ENCODE measurements around the gene DSCAML1. TPM values are rescaled to one million over a fixed set of nuclear protein-coding genes. Genes with fewer than 3 reads are reported as not detected.

DSCAML1 gene
- total RNA-seq, 1 experiment from 2014 or later = not detected

- ChIA-PET CTCF (no interaction called here), POLR2A (ENCODE audit: unreplicated experiment) (no interaction called here)
- no peak overlapping the region for H3K4me3 ChIP-seq (ENCODE audit: low read length)
- DNase-seq = no peak
- ATAC-seq = no peak
- no TSS peak for BruUV-seq (replicated peaks)
- H3K9me2 ChIP-seq (replicated peaks; ENCODE audit: low read length) = no peaks in the 10 kb centered on the region
- H3K9ac ChIP-seq (ENCODE audit: low read length) = no peak overlapping the region
- no peaks in the 10 kb centered on the region for H3K9me3 ChIP-seq (ENCODE audit: low read length)
- no peaks in the 10 kb centered on the region for H3K79me2 ChIP-seq (ENCODE audit: low read length)
- no peak for TF ChIP-seq CTCF (conservative IDR thresholded peaks at IDR 0.05; ENCODE audit: low read depth, low read length)
- no peak for TF ChIP-seq EZH2phosphoT487 (IDR thresholded peaks at IDR 0.05; ENCODE audit: borderline replicate concordance, low read length)
- no peak for TF ChIP-seq EZH2 (IDR thresholded peaks at IDR 0.05; ENCODE audit: low read length, unreplicated experiment)
- H3F3A ChIP-seq (ENCODE audit: low read length, unreplicated experiment) = no peaks in the 10 kb centered on the region
- no peaks in the 10 kb centered on the region for H3K36me3 ChIP-seq (ENCODE audit: low read depth, low read length)
- intact Hi-C loops (cut with micrococcal nuclease) = no loop called here
- no peak overlapping the region for H2AFZ ChIP-seq (ENCODE audit: low read length)
- H4K20me1 ChIP-seq (ENCODE audit: low read length) = no peaks in the 10 kb centered on the region
- peaks cover 61% of the 10 kb centered on the region for H3K27me3 ChIP-seq (ENCODE audit: low read length)
- no peaks in the 10 kb centered on the region for H3K4me1 ChIP-seq (ENCODE audit: insufficient read depth, low read length)
- no peak overlapping the region for H3K27ac ChIP-seq (ENCODE audit: low read length)
- H3K4me2 ChIP-seq (ENCODE audit: low read length) = no peak overlapping the region
Observed at GRCh38 chr11:117478926-117479325, 318.1 kb downstream of the DSCAML1 start.

- no peak overlapping the region for H3K9ac ChIP-seq (ENCODE audit: low read length)
- peaks cover 63% of the 10 kb centered on the region for H3K27me3 ChIP-seq (ENCODE audit: low read length)
- no peak overlapping the region for H3K27ac ChIP-seq (ENCODE audit: low read length)
- no peaks in the 10 kb centered on the region for H3K36me3 ChIP-seq (ENCODE audit: low read depth, low read length)
- no peaks in the 10 kb centered on the region for H3K9me3 ChIP-seq (ENCODE audit: low read length)
- no peaks in the 10 kb centered on the region for H3F3A ChIP-seq (ENCODE audit: low read length, unreplicated experiment)
- no TSS peak for BruUV-seq (replicated peaks)
- H3K4me1 ChIP-seq (ENCODE audit: insufficient read depth, low read length) = no peaks in the 10 kb centered on the region
- ChIA-PET CTCF (no interaction called here), POLR2A (ENCODE audit: unreplicated experiment) (no interaction called here)
- no peak overlapping the region for H3K4me2 ChIP-seq (ENCODE audit: low read length)
- no peaks in the 10 kb centered on the region for H3K9me2 ChIP-seq (replicated peaks; ENCODE audit: low read length)
- TF ChIP-seq EZH2phosphoT487 (IDR thresholded peaks at IDR 0.05; ENCODE audit: borderline replicate concordance, low read length) = no peak
- TF ChIP-seq EZH2 (IDR thresholded peaks at IDR 0.05; ENCODE audit: low read length, unreplicated experiment) = no peak
- no peak for TF ChIP-seq CTCF (conservative IDR thresholded peaks at IDR 0.05; ENCODE audit: low read depth, low read length)
- no peaks in the 10 kb centered on the region for H3K79me2 ChIP-seq (ENCODE audit: low read length)
- intact Hi-C loops (cut with micrococcal nuclease) = no loop called here
- no peak overlapping the region for H3K4me3 ChIP-seq (ENCODE audit: low read length)
- H2AFZ ChIP-seq (ENCODE audit: low read length) = no peak overlapping the region
- H4K20me1 ChIP-seq (ENCODE audit: low read length) = no peaks in the 10 kb centered on the region
- ATAC-seq (no peak), DNase-seq (no peak)
Observed at GRCh38 chr11:117478126-117478860, 318.7 kb downstream of the DSCAML1 start.

GRCh38 chr11:117477721-117478120, 319.3 kb downstream of the DSCAML1 start:
- TF ChIP-seq EZH2 (IDR thresholded peaks at IDR 0.05; ENCODE audit: low read length, unreplicated experiment) (no peak), CTCF (conservative IDR thresholded peaks at IDR 0.05; ENCODE audit: low read depth, low read length) (no peak), EZH2phosphoT487 (IDR thresholded peaks at IDR 0.05; ENCODE audit: borderline replicate concordance, low read length) (no peak)
- intact Hi-C loops (cut with micrococcal nuclease) = no loop called here
- ChIA-PET CTCF (no interaction called here), POLR2A (ENCODE audit: unreplicated experiment) (no interaction called here)
- H3K27me3 ChIP-seq (ENCODE audit: low read length) = peaks cover 61% of the 10 kb centered on the region
- H4K20me1 ChIP-seq (ENCODE audit: low read length) = no peaks in the 10 kb centered on the region
- no peaks in the 10 kb centered on the region for H3F3A ChIP-seq (ENCODE audit: low read length, unreplicated experiment)
- H3K9me2 ChIP-seq (replicated peaks; ENCODE audit: low read length) = no peaks in the 10 kb centered on the region
- H3K4me2 ChIP-seq (ENCODE audit: low read length) = no peak overlapping the region
- H3K4me1 ChIP-seq (ENCODE audit: insufficient read depth, low read length) = no peaks in the 10 kb centered on the region
- no peak overlapping the region for H3K27ac ChIP-seq (ENCODE audit: low read length)
- H3K36me3 ChIP-seq (ENCODE audit: low read depth, low read length) = no peaks in the 10 kb centered on the region
- H3K9ac ChIP-seq (ENCODE audit: low read length) = no peak overlapping the region
- DNase-seq (no peak), ATAC-seq (no peak)
- BruUV-seq (replicated peaks) = no TSS peak
- H3K4me3 ChIP-seq (ENCODE audit: low read length) = no peak overlapping the region
- H3K79me2 ChIP-seq (ENCODE audit: low read length) = no peaks in the 10 kb centered on the region
- H2AFZ ChIP-seq (ENCODE audit: low read length) = no peak overlapping the region
- no peaks in the 10 kb centered on the region for H3K9me3 ChIP-seq (ENCODE audit: low read length)
